Stimulated activated CD4-positive, alpha-beta T cell treated with anti-CD3 and anti-CD28 coated beads, Interleukin-15, amount 100 ng/mL, for 1 hour (primary cell): ENCODE measurements around the gene TBC1D8.

Source experiments
- DNase-seq, 2 donors: peaks; one replicate each; pipeline ENCODE4 v3.0.0-alpha.2; 2020; ENCODE audit warnings: low read depth in 1 of 2, low spot score in 1 of 2

Gene TBC1D8

GRCh38 chr2:100980046-100980445, 171.1 kb downstream of the TBC1D8 start:
- DNase-seq, result no peak

- DNase-seq, result no peak
Measured at GRCh38 chr2:100978582-100979191, 172.5 kb downstream of the TBC1D8 start.

GRCh38 chr2:100977511-100977910, 173.7 kb downstream of the TBC1D8 start:
- DNase-seq, result no peak

- DNase-seq, result no peak
Measured at GRCh38 chr2:100976645-100977391, 174.4 kb downstream of the TBC1D8 start.

- no peak for DNase-seq
Measured at GRCh38 chr2:100976061-100976460, 175.1 kb downstream of the TBC1D8 start.

GRCh38 chr2:100975521-100975785, 175.7 kb downstream of the TBC1D8 start:
- DNase-seq, result no peak

- no peak for DNase-seq
Measured at GRCh38 chr2:100974712-100975520, 176.3 kb downstream of the TBC1D8 start.

- DNase-seq, result no peak
Measured at GRCh38 chr2:100972452-100972851, 178.7 kb downstream of the TBC1D8 start.

GRCh38 chr2:100971221-100971620, 180.0 kb downstream of the TBC1D8 start:
- DNase-seq, result no peak

- DNase-seq, result no peak
Measured at GRCh38 chr2:100969998-100970397, 181.2 kb downstream of the TBC1D8 start.

GRCh38 chr2:100968146-100969145, 182.7 kb downstream of the TBC1D8 start:
- no peak for DNase-seq

- no peak for DNase-seq
Measured at GRCh38 chr2:100967716-100968115, 183.5 kb downstream of the TBC1D8 start.

GRCh38 chr2:100965596-100965995, 185.6 kb downstream of the TBC1D8 start:
- DNase-seq, result no peak

- DNase-seq, result no peak
Measured at GRCh38 chr2:100964681-100965169, 186.5 kb downstream of the TBC1D8 start.

GRCh38 chr2:100964222-100964621, 187.0 kb downstream of the TBC1D8 start:
- DNase-seq, result no peak

- DNase-seq, result no peak
Measured at GRCh38 chr2:100963026-100963375, 188.2 kb downstream of the TBC1D8 start.

GRCh38 chr2:100962366-100963025, 188.7 kb downstream of the TBC1D8 start:
- no peak for DNase-seq

- no peak for DNase-seq
Measured at GRCh38 chr2:100960688-100961087, 190.5 kb downstream of the TBC1D8 start.

- no peak for DNase-seq
Measured at GRCh38 chr2:100959225-100959880, 191.8 kb downstream of the TBC1D8 start.
